Lower leg skin (tissue), 4 donors: Measurements from ENCODE around the gene MTSS2. TPM values are rescaled to one million over a fixed set of nuclear protein-coding genes. Genes with fewer than 3 reads are reported as not detected.

ENCODE experiments used
- DNase-seq, 2 donors: peaks; one replicate each; pipeline ENCODE4 v3.0.0-alpha.2; 2019; ENCODE audit warnings: low spot score in 2 of 2
- H3K4me3 ChIP-seq: fragments of 200-600 bp; sonication (generic); 2 replicates; pipeline ENCODE4 v1.5.1; 2017; ENCODE audit warnings: mild to moderate bottlenecking, low read depth; ENCODE audit not compliant: poor library complexity, severe bottlenecking
- CTCF ChIP-seq, 3 donors: fragments of 450-650 bp; IDR thresholded peaks; one replicate each; pipeline ENCODE4 v1.5.1; 2016; ENCODE audit warnings: antibody characterized with exemption in 3 of 3, mild to moderate bottlenecking in 3 of 3, moderate library complexity in 2 of 3
- POLR2A ChIP-seq, 2 donors: fragments of 450-650 bp; IDR thresholded peaks; one replicate each; pipeline ENCODE4 v1.6.1; 2016 to 2017; ENCODE audit warnings: antibody characterized with exemption in 2 of 2, mild to moderate bottlenecking in 1 of 2, moderate library complexity in 1 of 2
- WGBS, 2 donors: methylation state at CpG; one replicate each; pipeline ENCODE4 v1.1.5; 2018; 5-methylcytosine and 5-hydroxymethylcytosine counted together
- intact Hi-C: fragments of 100-400 bp; cut with DNase I; formaldehyde crosslinking; loops from one replicate; pipeline ENCODE4 v1.15.0; 2023; ENCODE audit warnings: low total_unique reads
- total RNA-seq, 4 donors: library from RNA; depleted of rRNA; stranded (reverse); fragments of >200 nt; gene quantifications; one replicate each; pipeline ENCODE4 v1.1.0, GENCODE V29; 2016

Gene MTSS2, protein sequence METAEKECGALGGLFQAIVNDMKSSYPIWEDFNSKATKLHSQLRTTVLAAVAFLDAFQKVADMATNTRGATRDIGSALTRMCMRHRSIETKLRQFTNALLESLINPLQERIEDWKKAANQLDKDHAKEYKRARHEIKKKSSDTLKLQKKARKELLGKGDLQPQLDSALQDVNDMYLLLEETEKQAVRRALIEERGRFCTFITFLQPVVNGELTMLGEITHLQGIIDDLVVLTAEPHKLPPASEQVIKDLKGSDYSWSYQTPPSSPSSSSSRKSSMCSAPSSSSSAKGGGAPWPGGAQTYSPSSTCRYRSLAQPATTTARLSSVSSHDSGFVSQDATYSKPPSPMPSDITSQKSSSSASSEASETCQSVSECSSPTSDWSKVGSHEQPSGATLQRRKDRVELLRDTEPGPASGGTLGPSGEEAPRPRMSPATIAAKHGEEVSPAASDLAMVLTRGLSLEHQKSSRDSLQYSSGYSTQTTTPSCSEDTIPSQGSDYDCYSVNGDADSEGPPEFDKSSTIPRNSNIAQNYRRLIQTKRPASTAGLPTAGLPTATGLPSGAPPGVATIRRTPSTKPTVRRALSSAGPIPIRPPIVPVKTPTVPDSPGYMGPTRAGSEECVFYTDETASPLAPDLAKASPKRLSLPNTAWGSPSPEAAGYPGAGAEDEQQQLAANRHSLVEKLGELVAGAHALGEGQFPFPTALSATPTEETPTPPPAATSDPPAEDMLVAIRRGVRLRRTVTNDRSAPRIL
- total RNA-seq, result 10 to 100 TPM; 18.4 to 55.5 (median 25.2) TPM

GRCh38 chr16:70685938-70686375, at the start of gene MTSS2:
Gene MTSS2 (minus strand): TSS chr16:70686053. CDS start chr16:70685791, 262 bp downstream.
- intact Hi-C loops, result no loop called here
- WGBS, 2 donors, result 0% methylated on average over 5 of the region's 72 CpGs; no CpG with 5 or more reads in 1 of the 2 donors
- DNase-seq, result peak in 1 of 2 donors; percentile 96
- TF ChIP-seq POLR2A (IDR thresholded peaks at IDR 0.05), result no peak
- no peak for TF ChIP-seq CTCF (IDR thresholded peaks at IDR 0.05)
- peak within 1 kb of the TSS; percentile 64 for H3K4me3 ChIP-seq

GRCh38 chr16:70735141-70735979, 49.5 kb upstream of the MTSS2 start:
- DNase-seq, result peak; percentile 63 to 86
- intact Hi-C loops, result no loop called here
- TF ChIP-seq CTCF (IDR thresholded peaks at IDR 0.05) (no peak), POLR2A (IDR thresholded peaks at IDR 0.05) (no peak)
- WGBS, 2 donors, result 59 to 69% methylated on average over 13 of the region's 13 CpGs
- H3K4me3 ChIP-seq, result no peak overlapping the region

DNA sequence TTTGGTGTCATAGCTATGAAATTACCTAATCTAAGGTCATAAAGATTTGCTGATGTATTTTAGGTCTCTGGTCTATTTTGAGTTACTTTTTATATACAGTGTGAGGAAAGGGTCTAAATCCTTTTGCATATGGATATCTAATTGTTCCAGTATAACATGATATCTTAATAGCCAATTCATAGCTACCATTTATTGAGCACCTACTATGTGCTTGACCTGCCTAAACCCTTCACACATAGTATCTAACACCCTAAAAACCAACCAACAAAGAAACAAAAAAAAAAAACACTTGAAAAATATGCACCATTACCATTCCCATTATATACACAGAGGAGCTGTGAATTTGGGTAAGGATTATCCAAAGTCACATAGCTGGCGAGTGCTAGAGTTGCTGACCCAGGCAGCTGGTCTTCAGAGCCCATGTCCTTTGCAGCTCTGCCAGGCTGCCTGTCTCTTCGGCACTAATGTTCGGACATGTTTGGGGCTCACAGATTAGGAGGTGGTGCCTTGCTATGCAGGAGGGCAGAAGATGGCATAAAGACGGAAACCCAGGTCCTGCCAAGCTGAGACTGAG, 48.8 kb upstream of the MTSS2 start:
- DNase-seq, result no peak
- no peak overlapping the region for H3K4me3 ChIP-seq
- intact Hi-C loops, result no loop called here
- 84% methylated on average over 4 of the region's 4 CpGs for WGBS, 2 donors
- TF ChIP-seq POLR2A (IDR thresholded peaks at IDR 0.05) (no peak), CTCF (IDR thresholded peaks at IDR 0.05) (no peak)

DNA sequence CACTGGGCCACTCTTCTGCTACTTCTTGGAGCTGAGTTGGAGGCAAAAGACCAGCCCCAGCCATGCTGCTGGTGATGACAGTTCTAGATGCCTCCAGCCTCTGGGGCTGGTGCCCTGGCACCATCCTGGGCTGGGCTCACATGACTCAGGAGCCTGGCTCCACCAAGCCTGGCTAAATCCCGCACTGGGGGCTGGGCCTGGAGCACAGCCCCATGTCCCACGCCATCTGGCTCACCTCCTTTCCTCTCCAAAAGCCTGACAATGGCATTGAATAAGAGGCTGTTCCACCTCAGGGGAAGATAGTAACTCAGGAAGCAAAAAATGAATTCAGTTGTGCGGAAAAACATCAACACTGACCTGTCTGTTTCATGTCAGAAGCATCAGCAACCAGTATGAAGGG, 45.1 kb upstream of the MTSS2 start:
- intact Hi-C loops, result no loop called here
- 63 to 76% methylated on average over 3 of the region's 3 CpGs for WGBS, 2 donors
- TF ChIP-seq POLR2A (IDR thresholded peaks at IDR 0.05) (no peak), CTCF (IDR thresholded peaks at IDR 0.05) (no peak)
- no peak overlapping the region for H3K4me3 ChIP-seq
- DNase-seq, result no peak

DNA sequence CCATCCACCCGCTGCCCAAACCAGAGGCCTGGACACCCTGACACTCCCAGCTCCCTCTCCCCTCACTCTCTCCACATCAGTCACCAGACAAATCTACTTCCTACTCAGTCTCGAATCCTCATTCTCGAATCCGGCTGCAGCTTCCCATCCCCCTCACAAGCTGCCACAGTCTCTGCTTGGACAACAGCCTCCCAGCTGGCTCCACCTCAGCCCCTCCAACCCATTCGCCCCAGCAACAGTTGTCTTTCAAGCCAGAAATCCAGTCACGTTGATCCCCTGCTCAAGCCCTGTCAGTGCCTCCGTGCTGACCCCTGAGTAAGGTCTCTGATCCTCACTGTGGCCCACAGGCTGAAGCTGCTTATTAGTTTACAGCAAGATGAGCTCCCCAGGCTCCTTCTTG, 44.2 kb upstream of the MTSS2 start:
- 91 to 93% methylated on average over 7 of the region's 7 CpGs for WGBS, 2 donors
- DNase-seq, result no peak
- TF ChIP-seq POLR2A (IDR thresholded peaks at IDR 0.05), result no peak
- no peak for TF ChIP-seq CTCF (IDR thresholded peaks at IDR 0.05)
- H3K4me3 ChIP-seq, result no peak overlapping the region
- intact Hi-C loops, result no loop called here
